Myocyte (in vitro differentiated cells): ENCODE results near the gene CENPV. TPM values are rescaled to one million over a fixed set of nuclear protein-coding genes. Genes with fewer than 3 reads are reported as not detected.

ENCODE experiments used
- DNase-seq: peaks from one replicate; pipeline ENCODE4 v3.0.0-alpha.2; 2012; ENCODE audit warnings: low read depth
- total RNA-seq: library from RNA; depleted of rRNA; stranded (reverse); fragments of >200 nt; gene quantifications from 2 replicates; pipeline ENCODE4 v1.2.3, GENCODE V29; 2014

CENPV gene
- total RNA-seq, 1 donor from 2014 or later: 8.2 TPM

DNA sequence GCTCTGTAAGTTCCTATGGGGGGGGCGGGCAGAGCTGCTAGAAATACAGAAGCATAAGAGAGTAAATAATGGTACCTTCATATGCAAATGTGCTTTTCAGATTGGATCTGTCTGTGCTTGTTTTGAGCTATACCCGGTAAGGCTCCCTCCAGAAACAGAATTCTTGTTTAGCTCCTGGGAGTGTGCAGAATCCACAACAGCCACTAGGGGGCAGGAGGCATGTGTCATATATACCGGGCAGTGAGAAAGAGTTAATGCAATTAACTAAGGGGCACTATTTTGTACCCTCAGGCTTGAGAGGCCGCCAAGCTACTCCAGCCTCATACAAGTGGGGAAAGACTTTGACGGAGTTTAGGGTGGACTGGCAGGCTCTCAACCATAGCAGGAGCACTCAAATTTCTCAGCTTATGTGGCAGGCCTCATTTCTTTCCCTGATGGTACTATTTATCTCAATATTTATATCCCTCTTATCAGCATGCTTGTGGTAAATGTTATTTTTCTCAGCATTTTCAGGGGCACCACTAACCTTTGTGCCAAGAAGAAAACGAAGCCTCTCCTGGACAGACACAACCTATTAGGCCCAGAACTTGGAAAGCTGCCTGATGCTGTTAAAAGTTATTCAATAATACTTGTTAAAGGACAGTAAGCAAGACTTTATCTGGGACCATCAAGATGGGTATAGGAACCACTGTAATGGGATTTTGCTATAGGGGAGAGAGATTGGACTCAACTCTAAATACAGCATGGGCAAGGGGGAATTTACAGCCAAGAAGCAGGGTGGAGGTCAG is 10.7 kb upstream of the CENPV start:
- peak; percentile 75 for DNase-seq

DNA sequence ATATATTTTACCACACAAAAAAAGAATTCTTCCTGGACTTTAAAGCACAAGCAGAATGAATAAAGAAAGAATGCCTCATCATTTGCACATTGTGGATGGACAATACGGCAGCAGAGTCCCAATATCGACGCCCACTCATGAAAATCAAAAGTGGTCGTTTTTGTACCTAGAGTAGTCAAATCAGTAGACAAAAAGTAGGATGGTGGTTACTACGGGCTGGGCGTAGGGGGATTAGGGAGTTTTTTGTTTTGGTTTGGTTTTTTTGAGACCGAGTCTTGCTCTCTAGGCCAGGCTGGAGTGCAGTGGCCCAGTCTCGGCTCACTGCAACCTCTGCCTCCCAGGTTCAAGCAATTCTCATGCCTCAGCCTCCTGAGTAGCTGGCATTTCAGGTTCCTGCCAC is 8.6 kb upstream of the CENPV start:
- DNase-seq: no peak

DNA sequence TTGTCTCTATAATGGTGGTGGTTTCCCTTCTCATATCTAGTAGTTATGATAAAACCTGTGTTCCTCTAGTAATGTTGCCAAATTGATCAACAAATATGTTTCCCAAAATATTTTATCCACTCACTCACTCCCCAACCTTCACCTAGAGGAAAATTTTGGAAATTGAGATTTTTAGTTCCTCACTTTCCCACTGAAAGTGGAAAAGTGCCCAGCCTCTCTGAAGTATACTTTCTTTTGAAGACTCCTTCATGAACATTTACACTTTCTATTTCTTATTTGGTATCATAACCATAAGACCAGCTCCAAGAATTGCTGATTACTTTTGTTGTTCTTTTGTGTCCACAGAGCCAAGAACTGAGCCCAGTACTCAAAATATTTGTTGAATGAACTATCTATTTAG is 5.1 kb upstream of the CENPV start:
- DNase-seq: no peak

DNA sequence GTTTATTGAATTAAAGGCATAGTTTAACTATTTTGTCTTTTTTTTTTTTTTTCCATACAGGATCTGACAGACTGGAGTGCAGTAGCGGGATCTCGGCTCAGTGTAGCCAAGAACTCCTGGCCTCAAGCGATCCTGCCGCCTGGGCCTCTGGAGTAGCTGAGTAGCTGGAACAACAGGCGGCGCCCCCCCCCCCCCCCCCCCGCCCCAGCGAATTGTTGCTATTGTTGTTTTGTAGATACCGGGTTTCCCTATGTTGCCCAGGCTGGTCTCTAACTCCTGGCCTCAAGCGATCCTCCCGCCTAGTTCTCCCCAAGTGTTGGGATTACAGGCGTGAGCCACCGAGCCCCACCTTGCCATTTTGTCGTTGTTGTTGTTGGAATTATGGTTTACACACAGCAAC is 1.3 kb upstream of the CENPV start:
- DNase-seq: no peak

DNA sequence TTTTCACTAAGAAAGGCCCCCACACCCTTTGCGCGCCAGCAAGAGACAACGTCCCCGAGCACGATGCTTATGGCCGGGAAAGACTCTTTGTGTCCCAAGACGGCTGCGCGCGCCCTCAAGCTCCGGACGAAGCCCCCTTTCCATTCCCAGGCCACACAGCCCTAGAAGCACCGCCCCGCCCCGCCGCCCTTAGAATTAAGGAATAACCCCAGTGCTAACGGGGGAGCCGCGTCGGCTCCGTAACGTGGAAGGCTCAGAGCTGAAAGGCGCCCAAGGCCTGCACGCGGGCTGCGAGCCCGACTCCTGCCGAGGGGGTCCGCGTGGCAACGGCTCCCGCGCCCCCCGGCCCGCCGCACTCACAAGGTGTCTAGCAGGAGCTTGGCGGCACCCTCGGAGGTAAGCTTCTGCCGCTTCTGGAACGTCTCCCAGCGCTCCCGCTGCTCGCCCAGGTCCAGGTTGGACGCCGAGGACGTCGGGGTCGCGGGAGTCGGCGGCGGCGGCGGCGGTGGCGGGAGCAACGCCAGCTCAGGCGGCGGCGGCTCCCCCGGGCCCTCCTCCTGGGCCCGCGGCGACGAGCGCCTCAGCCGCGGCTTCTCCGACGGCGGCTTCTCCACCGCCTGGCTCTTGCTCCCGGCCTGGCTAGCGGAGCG is 477 bp downstream of the CENPV start:
- DNase-seq: peak; percentile 19

DNA sequence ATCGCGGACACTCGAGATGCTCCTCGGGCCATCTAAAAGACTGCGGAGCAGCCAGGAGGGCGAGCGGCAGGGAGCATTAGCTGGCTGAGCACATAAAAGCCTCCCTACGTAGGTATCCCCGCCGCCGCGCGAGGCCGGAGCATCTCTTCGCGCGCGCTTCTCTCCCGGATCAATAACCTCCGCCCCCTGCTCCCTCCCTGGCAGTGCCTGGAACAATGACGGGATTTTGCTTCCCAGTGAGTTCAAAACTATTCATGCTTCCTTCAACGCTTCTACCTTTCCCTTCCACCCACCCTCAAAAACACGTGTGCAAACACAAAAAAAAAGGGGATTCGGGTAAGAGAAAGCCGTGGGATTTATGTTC is 984 bp downstream of the CENPV start:
- DNase-seq: no peak

DNA sequence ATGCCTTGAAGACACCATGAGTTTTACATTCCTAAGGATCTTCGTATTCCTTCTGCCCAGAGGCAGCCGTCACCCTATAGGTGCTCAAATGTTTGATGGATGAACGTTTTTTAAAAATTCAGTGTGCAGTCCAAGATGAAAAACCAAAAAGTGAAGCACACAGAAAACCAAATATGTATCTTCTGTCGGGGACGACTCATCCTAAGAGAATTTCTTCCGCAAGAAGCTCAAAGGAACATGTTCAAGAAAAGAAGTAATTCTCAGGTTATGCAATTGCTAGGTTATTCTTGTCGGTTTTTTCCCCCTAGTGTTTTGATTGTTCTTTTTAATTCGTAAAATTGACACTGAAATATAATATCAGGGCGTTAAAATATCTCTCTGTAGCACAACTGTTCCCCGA is 1.4 kb downstream of the CENPV start:
- no peak for DNase-seq

DNA sequence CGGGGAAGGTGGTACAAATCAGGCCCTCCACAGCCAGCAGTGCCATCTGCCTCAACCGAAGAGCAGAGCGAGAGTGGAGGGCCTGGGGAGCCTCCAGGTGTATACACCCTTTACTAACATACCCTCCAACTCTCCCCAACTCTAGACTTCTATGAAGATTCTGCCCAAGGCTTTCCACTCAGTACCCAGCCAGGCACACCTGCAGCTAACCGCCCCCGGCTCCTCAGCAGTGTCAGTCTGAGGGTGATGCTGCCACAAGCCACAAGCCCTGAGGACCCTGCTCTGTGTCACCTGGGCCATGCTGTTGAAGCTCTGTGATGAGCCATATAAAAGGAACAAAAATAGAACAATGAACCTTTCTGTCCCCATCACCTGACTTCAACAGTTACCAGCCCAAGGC is 3.8 kb downstream of the CENPV start:
- DNase-seq: no peak

DNA sequence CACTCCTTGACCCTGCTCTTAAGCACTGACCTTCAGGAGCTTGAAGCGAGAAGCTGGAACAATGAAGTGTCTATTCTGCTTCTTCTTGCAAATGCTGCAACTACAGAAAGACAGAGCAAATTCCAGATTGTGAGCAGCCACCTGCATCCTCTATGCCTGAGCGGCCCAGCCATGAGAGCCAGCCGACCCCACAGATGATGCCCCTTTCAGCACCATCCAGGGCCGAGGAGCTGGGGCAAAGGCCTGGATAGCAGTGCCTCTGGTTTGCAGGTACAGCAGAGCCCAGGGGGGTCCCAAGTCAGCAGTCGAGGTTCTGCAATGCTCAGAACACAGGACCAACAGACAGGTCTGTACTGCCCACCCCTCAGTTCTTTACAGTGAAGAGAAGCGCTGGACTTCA is 4.7 kb downstream of the CENPV start:
- DNase-seq: no peak

DNA sequence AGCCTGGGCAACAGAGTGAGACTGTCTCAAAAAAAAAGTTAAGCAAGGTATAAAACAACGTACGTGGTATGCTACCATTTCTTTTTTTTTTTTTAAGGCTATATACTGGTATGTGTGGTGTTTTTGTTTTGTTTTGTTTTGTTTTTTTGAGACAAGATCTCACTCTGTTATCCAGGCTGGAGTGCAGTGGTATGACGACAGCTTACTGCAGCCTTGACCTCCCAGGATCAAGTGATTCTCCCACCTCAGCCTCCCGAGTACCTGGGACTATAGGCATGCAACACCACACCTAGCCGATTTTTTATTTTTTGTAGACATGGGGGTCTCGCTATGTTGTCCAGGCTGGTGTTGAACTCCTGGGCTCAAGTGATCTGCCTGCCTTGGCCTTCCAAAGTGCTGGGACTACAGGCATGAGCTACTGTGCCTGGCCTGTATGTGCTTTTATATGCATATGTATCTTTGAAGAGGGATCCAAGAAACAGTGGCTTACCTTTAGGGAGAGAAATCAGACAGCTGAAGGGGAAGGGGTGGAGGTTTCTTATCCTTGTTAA is 6.5 kb downstream of the CENPV start:
- DNase-seq: no peak

DNA sequence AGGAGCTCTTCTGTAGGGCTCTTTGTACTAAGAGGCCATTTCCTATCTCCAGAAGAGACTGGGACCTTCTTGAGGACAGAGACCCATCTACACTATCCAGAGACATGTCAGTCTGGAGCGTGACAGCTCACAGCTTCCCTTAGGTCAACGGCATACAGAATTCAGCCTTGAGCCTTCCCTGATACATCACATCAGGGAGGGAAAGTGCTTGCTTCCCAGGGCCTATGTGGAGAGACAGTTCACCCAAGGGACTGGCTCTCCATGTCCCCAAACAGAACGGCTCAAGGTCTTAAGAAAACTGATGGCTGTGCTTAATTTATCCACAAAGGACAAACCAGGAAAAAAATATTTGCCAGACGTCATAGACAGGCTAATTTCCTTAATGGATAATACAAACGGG is 7.7 kb downstream of the CENPV start:
- no peak for DNase-seq

DNA sequence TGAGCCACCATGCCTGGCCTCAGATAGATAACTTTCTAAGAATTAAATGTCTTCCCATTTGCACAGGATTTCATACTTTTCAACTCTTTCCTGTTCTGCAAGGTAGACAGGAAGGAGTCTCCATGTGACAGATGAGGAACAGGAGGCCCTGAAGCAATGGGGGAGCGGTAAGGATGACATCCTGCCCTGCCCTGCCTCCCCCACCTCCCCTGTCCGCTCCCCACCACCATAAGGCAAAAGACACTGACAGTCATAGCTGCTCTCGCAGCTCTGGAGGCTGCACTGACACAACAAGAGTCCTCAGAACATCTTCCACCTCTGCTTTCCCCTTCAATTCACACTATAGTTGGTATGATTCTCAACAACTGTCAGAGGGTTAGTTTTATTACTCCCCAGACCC is 9.7 kb downstream of the CENPV start:
- no peak for DNase-seq

DNA sequence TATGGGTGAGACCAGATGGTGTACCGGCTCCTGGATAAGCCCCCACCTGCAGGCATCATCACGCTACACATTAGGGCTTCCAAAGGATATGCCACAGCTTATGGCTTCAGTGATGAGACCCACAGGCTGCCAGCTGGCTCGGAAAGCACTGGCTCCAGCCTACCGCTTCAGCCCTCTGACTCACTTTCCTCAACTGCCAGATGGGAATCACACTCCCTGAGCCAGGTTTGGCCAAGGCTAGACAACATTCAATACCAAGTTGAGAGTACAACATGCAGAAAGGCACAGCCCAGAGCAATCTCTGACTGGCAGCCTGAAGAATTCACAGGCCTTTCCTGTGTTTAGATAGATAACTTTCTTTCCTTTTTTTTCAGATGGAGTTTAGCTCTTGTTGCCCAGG is 10.3 kb downstream of the CENPV start:
- DNase-seq: no peak

DNA sequence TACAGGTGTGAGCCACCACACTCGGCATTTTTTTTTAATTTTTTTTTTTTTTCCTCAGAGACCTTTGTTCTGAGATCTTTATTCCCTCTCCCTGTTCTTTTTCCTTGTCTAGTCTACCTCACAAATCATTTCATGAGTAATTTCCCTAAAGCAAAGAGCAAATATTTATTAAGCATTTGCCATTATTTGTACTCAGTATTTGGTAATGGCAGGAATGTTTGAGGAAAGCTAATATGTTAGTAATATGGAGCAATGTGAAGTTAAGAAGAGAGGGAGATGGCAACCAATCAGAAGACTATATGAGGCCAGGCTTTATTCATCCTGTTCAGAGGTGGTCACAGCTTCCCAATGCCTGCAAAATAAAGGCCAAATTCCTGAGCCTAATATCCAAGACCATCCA is 13.3 kb downstream of the CENPV start:
- DNase-seq: no peak

DNA sequence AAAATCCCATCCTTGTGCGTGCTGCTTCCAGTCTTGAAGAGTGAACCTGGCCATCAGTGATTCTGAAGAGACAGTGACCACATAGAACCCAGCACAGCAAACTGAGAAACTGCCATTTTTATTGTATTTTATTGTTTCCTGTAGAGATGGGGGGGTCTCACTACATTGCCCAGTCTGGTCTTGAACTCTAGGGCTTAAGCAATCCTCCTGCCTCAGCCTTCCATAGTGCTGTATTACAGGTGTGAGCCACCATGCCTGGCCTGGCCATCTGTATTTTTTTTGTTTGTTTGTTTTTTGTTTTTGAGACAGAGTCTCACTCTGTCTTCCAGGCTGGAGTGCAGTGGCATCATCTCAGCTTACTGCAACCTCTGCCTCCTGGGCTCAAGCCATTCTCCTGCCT is 13.9 kb downstream of the CENPV start:
- no peak for DNase-seq

DNA sequence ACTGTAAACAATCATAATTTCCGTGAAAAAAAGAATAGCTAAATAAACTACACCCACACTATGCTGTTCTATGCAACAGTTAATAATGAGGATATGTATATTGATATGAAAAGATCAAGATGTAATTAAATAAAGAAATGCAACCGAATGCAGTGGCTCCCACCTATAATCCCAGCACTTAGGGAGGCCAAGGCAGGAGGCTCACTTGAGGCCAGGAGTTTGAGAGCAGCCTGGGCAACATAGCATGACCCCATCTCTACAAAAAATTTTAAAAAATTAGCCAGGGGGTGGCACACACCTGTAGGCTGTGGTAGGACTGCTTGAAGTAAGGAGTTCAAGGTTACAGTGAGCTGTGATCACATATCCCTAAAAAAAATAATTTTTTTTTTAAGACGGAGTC is 14.9 kb downstream of the CENPV start:
- no peak for DNase-seq

DNA sequence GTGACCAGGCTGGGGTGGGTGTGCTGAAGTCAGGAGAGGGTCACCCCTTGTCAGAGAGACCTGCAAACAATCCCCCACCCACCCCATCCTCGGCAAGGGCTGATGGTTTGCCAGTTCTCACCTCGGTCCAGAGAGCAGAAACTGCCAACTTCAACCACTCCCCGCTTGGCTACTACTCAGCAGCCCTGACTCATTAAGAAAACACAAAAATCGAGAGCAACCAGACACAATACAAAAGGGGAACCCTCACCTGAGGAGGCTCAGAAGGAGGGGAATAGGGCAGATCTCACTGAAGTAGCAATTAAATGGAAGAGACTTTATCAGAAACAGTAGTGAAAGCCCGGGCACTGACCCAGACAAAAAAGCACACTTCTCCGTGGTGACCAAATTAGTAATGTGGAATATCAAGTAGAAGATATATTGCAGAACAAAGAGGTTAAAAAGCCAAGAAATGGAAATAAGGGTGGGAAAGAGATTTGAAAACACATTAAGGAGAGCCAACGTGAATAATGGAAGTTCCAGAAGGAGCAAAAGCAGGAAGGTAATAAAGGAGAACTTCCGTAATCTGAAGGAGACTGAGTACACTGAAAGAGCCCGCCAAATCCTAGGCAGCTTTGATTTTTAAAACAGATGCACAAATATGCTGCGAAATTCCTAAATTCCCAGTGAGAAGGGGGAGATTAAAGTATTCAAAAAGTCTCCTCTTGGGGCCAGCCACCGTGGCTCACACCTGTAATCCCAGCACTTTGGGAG is 23.6 kb downstream of the CENPV start:
- no peak for DNase-seq

DNA sequence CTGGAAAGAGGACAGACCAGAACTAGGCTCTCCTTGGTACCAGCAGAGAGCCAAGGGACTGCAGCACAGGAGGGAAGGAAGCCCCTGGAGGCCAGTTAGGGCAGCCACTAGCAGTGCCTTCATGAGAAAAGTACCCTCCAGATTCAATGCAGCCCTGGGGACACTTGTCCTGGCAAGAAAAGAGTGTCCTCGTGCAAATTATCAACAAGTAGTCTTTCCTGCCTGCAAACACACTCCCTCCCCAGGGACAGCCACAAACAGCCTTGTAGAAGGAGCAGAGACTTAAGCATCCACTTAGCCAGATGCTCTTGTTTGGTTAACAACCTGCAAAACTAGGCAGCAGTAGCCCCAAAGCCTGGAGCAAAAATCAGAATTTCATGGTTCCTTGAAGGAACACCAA is 24.3 kb downstream of the CENPV start:
- no peak for DNase-seq

DNA sequence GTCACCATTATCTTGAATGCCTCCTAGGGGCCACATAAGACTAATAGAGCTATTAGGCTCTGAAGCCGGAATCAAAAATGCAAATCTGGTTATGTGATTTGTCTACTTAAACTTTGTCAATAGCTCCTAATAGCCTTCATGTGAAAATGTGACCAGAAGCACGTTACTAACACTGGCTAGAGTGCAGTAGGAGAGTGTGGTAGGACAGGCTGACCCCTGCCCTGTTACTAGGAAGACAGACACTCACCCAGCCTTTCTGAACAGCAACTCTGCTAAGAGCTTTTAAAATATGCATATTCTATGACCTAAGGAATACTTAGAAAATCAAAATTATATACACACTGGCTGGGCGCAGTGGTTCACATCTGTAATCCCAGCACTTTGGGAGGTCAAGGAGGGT is 26.3 kb downstream of the CENPV start:
- no peak for DNase-seq

DNA sequence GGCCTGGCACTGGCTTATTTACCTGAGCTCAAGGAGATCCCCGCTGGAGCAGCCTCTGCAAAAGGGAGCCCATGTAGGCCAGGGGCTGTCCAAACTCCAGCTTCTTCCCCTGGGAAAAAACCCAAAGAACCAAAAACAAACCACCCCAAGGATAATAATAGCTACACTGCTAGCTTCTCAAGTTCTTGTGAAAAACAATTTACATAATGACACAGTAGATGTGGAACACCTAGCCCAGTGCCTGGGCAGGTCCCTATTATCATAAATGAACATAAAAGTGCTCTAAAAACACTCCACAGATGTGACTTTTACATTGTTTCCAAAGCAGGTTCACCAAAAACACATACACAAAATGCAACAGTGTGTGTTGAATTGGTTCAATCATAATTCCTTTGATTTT is 27.3 kb downstream of the CENPV start:
- DNase-seq: no peak

DNA sequence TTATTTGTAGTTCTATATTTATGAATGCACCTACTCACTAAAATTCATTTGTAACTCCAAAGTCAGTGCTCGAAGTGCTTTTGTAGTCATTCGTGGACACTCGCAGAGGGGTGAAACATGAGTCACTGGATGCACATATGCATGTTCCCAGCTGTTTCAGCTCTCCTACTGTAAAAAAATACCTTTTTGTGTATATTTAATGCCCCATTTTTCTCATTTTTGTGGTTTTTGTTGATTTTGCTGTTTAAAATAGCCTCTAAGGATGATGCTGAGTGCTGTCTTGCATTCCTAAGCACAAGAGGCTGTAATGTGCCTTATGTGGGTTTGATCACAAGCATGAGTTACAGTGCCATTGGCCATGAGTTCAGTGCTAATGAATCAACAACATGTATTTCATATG is 30.6 kb downstream of the CENPV start:
- DNase-seq: peak; percentile 18

DNA sequence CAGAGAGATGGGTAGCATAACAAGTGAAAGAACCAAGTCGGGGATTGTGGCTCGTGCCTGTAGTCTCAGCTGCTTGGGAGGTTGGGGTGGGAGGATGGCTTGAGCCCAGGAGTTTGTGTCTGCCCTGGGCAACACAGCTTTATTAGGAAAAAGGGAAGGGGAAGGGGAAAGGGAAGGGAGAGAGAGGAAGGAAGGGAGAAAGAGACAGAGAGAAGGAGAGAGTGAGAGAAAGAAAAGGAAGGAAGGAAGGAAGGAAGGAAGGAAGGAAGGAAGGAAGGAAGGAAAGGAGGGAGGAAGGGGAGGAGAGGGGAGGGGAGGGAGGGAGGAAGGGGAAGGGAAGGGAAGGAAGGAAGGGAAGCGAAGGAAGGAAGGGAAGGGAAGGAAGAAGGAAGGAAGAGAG is 33.3 kb downstream of the CENPV start:
- no peak for DNase-seq
